NCI-H774 (cell line): Measurements from ENCODE around the gene ULK3.

Source experiments
- DNase-seq: peaks from one replicate; lab custom pipeline; 2025; lab: John Stamatoyannopoulos, UW

The ULK3 gene

DNA sequence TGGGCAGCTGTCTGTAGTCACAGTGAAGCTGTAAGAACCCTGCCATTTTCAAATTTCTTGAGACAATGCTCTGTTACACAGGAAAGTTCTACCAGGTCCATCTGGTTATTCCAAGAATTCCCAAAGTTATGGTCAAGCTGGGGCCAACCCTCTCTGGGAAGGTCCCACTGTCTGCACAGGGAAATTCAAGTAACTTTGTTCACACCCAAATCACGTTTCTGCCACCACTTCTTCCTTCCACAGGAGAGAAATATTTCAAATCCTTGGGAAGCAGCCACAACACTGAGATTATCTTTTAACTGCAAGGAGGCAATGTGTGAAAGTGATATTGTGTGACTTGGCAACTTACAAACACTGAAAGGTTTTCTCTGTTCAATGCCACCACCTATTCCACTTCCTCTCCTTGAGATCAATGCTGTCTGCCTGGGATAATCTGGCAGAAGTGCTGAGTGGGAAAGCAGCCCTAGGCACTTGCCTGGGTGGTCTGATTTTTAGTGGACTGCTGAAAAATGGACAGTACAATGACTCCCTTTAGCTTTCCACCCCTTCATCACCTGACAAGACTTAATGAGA is 24.6 kb upstream of the ULK3 start:
- DNase-seq, result no peak

DNA sequence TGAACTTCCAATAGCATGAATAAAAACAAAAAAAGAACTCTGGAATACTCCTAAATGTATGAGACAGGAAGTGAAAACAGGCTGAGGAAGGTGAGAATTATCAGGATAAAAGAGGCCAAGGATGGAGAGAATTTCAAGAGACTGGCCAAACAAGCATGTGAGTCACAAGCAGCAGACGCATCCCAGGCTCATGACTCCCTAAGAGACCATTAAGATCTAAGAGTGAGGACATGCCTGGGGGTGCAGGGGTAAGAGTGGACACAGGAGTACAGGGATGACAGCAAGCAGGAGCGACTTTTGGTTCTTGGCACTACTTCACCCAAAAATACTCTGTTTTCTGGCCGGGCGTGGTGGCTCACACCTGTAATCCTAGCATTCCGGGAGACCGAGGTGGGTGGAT is 23.1 kb upstream of the ULK3 start:
- DNase-seq, result no peak

DNA sequence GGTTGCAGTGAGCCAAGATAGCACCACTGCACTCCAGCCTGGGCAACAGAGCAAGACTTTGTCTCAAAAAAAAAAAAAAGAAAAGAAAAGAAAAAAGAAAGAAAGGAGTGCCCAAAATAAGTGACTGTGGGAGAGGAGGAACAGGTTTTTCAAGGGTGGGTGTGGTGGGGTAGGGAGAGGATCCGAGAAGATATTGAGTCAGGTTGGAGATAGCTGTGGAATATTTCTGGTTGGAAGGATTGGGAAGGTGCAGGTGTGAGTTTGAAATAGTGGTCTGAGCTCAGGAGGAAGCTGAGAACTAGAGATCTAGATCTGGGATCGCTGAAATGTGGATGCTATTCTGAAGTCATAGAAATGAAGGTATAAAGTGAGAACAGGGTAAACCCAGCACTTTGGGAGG is 22.4 kb upstream of the ULK3 start:
- no peak for DNase-seq

DNA sequence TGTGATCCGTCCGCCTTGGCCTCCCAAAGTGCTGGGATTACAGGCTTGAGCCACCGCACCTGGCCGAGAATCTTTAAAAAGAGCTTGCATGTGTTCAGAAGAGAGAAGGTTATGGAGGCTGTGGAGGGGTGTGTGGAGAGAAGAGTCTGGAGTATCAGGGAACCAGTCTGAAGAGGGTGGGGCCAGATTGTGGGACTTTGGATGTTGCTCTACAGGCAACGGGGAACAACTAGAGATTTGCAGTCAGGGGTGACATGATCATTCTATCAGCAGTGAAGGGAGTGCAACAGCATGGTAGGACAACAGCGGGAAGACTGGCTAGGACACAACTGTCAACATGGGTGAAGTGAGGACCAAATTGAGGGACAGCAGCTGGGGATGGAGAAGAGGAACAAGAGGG is 21.3 kb upstream of the ULK3 start:
- no peak for DNase-seq

DNA sequence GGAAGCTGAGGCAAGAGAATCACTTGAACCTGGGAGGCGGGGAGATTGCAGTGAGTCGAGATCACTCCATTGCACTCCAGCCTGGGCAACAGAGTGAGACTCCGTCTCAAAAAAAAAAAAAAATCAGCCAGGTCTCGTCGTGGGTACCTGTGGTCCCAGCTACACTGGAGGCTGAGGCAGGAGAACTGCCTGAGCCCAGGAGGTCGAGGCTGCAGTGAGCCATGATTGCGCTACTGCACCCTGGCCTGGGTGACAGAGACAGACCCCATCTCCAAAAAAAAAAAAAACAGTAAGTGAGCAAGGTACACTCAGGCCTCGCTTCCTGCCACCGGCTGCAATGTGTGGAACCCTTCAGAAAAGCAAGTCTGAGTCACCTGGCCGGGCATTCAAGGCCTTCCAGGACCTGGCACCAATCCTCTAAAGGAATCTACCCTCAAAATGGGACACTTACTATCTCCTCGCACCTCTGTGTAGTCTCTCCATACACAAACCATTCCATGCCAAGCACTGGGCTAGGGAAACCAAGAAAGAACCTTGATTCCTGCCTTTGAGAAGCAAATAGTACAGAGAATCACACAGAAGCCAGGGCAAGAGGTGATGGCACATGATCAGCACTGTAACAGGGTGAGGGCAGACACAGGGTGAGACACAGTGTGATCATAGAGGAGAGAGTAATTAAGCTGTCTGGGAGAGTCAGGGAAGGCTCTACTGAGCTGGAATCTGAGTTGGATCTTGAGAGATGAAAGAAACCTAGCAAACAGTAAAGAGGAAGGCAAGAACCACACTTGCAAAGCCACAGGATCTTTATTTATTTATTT is 20.5 kb upstream of the ULK3 start:
- no peak for DNase-seq

DNA sequence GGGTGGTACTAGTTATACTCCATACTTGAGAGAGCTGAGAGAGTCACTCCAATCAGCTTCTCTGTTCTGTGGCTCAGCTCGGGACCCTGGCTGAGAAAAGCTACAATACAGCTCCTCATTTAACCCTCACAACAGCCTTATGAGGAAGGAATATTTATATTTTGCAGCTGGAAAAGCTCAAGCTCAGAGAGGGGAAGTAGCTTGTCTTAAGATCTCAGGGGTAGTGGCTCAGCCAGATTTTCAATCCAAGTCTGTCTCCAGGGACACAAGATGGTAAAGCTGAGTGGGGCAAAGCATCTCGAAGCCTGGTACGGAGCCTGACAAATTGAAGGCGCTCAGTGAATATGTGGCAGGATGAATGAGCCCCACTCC is 15.4 kb upstream of the ULK3 start:
- no peak for DNase-seq

DNA sequence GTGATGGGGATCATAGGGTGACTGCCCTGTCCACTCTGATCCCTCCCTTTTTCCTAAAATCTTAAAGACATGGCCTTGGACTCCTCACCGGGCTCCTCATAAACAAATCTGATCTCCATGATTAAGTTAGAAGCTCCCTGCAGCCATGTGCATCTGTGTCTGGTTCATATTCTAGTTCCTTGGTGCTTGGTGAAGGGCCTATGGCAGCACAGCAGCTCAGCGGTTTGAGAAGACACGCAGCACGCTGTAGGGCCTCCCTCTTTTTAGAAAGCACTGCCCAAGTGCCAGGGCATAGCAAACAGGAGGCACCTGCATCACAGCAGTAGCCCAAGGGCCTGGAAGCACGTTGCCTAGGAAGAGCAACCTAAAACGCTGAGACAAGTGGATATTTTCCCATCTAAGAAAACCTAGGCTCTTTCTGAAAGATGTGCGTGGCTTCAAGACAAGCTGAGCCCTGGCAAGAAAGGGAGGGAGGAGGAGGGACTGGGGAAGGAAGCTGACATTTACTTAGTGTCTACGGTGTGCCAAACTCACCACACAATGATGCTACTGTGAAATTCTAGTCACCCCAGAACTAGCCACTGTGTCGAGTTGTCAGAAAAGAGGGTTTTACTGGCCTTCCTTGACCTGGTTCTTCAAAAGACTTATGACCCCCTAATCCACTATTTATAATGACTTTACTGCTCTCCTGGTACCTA is 14.9 kb upstream of the ULK3 start:
- DNase-seq, result no peak

DNA sequence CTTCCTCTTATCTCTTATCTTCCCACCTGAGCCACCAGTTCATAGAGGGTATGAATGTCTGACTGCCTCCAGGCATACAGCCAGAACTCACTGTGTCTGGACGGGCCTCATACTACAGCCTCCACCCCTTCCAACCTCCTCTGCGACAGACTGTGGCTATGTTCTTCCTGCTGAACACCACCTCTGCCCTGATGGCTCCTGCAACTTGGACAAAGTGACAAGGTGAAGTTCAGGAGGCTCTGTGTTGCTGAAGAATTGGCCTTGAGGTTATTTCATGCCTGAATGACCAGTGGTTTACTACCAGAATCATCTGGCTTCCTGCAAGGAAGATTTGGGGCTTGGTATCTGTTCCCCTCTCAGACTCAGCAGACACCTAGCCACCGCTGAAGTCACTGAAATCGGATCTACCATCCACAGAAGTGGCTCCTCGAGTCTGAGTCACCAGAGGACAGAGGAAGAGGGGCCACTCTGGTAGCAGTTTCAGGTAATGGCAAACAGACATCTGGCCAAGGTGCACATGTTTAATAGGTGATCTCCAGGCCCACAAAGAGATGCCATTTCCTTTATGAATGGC is 14.2 kb upstream of the ULK3 start:
- DNase-seq, result no peak

DNA sequence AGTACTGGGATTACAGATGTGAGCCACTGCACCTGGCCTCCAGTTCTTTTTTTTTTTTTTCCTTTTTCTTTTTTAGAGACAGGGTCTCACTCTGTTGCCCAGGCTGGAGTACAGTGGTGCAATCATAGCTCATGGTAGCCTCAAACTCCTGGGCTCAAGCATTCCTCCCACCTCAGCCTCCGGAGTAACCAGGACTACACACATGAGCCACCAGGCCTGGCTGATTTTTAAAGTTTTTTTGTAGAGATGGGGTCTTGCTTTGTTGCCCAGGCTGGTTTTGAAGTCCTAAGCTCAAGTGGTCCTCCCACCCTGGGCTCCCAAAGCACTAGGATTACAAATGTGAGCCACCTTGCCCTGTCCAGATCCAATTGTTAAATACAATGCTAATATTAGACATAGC is 13.6 kb upstream of the ULK3 start:
- no peak for DNase-seq

DNA sequence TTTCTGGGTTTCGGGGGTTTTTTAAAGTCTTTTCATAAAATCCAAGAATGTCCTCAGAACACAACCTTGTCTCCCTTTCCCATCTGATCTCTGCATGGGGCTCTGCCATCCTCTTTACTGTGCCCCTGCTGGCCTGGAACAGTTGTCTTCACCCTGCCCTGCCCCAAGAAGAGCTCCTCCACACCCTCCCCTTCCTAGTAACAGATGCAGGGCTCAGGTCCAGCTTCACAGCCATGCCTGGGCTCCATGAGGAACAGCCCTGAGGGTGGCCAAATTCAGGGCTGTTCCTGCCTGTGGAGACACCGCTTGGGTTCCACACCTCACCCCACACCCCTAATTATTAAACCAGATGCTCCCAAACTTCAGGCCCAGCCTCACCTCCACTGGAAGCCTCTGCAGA is 12.9 kb upstream of the ULK3 start:
- DNase-seq, result no peak

DNA sequence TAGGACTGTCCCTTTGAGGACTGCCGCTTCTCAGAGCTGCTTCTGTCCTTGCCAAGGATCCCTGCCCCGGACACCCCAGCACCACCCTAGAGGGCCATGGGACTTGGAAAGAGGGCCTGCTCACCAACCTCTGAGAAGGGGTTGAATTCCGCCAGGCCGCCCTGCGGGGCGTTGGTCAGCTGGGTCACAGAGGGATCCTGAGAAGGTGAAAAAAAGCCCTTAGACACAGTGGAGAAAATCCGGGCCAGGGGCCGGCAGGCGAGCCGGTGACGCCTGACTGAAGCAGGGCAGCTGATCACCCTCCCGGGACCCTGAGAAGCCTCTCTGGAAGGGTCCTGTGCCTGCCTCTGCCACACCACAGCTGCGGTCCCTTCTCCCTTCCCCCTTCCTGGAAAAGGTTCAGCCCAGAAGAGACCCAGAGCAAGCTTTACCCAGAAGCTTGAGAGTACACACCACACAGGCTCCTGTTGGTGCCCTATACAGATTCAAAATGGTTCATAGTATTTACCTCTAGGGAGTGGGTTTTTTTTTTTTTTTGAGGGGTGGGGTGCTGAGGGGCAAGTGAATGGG is 11.6 kb upstream of the ULK3 start:
- DNase-seq, result no peak

DNA sequence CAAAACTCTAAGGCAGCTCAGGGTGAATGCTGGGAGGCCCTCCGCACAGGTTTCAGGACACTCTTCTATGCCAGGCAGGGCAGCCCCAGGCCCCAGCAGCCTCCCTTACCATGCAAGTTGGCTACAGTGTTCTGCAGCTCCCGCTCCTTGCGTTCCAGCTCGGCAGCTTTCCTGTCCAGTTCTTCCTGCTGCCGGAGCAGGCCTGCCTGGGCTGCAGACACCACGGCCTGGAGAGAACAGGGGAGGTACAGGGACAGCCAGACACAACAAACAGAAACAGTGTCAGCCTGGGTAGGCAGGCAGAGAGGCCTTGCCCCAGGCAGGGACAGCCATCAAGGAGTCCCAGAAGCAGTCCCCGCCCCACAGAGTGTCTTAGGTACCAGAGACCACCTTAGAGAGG is 9.0 kb upstream of the ULK3 start:
- no peak for DNase-seq

DNA sequence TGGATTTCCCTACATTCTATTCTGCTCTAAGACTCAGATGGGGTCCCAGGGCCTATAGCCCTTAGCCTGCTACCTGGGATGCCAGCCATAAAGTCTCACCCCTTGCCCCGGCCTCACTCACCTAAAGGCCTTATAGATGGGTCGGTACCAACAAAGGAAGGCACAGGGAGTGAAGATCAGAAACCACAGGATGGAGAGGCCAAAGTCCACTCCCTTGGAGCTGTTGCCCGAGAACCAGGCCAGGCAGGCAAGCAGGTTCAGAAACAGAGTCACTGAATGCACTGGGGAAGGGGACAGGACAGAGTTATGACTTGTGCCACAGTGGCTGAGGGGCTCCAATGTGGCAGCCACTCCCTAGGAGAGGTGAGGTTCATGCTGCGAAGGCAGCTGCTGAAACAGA is 7.4 kb upstream of the ULK3 start:
- no peak for DNase-seq

DNA sequence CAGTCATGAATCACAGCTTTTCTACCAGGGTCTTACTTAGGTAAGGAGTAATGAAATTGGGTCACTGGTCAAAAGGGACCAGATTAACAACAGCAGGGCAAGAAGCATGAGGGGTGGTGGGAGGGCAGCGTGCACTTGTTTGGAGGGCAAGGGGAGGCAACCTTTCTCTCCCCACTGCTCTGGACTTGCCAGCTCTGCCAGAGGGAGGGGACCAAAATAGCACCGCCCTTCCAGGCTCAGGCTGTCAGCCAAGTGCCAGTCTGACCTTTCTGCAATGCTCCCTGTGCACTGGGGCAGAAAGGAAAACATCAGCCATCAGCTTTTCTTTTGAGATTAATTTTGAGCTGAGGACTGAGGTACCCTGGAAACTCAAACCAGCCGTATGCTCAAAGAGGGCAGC is 4.5 kb upstream of the ULK3 start:
- no peak for DNase-seq

DNA sequence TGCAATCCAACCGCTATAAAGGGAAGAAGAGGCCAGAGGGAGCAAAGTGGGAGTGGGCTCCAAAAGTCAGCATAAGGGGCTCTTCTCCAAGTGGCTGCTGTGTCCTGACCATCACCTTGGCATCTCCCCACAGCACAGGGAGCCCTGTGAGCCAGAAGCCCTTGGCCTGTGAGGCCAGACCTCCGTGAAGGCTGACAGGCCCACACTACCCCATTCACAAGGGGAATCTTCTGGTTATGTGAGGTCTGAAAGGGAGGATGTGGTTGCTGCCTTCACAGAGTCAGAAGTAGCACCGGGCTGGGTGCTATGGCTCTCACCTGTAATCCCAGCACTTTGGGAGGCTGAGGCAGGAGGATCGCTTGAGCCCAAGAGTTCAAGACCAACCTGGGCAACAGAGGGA is 2.6 kb upstream of the ULK3 start:
- DNase-seq, result no peak

DNA sequence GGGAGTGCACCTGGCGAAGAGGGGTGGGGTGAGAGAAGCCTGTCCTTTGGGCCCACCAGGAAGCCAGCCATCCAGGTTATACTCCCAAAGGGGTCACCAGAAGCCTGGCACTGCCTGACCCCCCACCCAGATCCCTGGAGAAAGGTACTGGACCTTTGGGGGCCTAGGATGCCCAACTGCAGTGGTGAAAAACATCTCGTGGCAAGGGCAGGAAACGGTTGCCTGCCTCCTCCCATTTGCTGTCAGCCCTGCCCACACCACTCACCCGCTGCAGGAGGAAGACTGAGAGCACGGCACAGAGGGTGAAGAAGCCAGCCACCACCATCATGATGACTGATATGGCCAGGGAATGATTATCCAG is 2.2 kb upstream of the ULK3 start:
- DNase-seq, result no peak

DNA sequence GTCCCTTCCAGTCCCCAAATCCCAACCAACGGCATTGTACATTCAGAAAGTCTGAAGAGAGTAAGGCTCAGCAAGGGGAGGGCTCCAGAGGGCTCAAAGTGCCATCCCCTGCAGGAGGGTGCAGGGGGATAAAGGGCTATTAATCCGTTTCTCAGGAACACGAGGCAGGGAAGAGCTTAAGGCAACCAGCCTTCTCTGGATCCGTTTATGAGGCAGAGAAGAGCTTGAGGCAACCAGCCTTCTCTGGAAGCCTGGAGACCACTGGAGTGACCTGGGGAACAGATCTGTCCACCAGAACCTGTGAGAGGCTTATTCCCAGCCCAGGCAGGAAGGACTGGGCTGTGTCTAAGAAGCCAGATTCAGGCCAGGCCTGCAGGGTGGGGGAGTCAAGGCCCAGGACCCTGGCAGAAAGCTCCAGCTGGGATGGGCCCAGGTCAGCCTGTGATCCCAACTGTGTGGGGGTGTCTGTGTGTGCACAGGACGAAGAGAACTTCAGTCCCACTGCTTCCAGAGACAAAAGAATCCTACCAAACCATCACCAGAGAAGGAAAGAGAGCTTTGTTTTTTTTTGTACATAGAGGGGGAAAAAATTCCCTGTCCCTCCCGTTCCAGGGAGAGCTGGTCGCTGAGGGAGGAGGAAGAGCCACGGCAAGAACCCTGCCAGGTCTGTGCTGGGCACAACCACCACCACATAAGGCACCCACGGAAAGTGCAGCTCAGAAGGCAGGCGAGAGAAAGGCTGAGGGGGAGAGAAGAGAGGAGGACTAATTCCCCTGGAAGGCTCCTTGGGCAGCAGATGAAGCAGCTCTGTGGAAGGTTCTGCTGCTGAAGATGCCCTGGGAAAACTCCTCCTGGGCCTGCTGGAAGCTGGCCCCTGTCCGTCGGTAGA is 1.6 kb upstream of the ULK3 start:
- DNase-seq, result no peak

DNA sequence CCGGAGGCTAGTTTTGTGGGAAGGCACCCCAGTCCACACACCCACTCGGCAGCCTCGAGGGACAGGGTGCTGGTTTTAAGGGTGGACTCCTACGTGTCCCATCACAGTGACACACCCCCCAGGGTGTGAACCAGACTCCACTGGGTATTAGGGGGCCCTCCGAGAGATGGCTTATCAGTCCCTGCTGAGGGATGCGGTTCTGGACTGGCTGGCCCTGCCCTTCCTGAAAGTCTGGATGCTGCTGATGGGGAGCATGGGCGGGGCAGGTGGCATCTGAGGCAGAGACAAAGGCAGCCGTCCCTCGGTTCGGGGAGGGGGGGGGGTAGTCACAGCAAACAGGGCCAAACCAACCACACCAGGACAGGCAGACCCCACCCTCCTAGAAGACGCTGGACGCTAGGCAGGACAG is 939 bp upstream of the ULK3 start:
- no peak for DNase-seq

DNA sequence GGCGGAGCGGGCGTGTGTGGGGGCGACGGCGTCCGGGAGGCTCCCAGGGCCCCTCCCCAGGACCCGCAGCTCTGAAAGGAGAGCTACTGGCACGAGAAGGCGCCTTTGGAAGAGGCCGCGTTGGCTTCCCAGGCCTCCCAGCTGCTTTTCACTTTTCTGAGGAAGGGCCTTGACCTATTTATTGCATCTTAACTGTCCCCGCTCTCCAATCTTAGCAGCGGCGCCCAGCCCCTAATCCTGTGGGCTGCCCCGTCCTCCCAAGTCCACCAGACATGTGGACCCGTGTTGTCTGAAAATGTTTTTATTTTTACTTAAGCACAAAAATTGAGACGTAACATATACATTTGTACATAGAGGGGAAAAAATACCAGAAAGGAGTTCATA is 481 bp upstream of the ULK3 start:
- no peak for DNase-seq

DNA sequence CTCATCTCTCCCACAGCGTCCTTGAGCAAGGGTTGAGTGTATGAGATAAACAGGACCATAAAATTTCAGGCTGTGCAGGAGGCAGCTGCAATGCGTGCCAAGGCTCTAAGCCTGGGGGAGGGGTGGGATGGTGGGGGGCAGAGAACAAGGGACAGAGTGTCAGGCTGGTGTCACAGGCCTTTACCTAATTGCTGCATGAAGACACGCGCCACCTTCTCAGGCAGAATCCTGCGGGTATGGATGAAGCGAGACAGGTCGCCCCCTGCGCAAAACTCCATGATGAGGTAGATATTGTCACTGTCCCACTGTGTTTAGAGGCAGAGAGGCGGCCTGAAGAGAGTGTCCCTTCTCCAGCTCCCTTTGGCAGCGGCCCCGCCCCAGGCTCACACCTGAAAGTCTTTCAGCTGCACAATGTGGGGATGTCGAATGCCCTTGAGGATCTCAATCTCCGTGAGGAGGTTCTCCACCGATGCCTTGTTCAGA is 1.0 kb downstream of the ULK3 start:
- DNase-seq, result no peak

DNA sequence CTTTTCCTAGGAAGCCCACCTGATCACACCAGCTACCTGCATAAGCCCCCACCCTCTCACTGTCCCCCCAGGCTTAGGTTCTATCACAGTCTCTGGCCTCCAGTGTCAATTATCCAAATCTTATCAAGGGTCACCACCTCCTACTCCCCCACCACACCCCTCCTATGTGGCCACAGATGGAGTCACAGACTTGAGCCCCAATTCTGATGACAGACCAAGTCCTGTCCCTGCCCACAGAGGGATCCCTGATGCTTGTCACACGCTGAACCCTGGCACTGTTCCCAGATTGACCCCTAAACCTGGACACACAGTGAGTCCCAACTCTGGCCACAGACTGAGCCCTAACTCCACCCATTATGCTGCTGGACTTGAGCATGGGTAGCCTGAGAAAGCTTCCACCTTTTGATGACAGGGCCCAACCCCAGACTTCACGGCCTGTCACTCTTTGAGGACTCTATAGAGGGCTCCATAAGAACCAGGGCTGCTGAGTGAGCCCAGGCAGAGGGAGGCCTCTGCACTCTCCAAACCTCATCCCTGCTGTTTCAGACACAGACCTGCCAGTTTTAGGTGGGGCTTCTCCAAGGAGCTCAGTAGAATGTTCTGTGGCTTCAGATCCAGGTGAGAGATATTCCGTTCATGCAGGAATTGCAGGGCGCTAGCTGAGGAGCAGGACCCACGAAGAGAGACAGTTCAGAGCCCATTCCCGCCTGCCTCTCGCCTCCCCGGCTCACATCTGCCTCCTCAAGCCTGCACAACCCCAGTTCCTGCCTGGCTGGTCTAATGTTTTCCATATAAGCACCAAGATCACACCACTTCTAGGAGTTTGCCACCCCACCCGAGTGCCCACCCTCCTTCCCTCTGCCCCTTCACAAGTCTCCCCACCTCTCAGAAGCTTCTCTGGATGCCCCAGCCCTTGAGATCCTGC is 1.8 kb downstream of the ULK3 start:
- no peak for DNase-seq
